GM18861 (cell line): ENCODE data around the gene TRAK2.
"Not testable (repeated sequence)": the region's sequence is repeated elsewhere in the genome, so short reads cannot be mapped to it uniquely, and the experiment has no call there.

ENCODE experiments used
- ATAC-seq: cut with Tn5 transposase; IDR thresholded peaks from one replicate; pipeline ENCODE4 v1.9.1; 2021; ENCODE audit not compliant: unreplicated experiment

TRAK2 gene, protein sequence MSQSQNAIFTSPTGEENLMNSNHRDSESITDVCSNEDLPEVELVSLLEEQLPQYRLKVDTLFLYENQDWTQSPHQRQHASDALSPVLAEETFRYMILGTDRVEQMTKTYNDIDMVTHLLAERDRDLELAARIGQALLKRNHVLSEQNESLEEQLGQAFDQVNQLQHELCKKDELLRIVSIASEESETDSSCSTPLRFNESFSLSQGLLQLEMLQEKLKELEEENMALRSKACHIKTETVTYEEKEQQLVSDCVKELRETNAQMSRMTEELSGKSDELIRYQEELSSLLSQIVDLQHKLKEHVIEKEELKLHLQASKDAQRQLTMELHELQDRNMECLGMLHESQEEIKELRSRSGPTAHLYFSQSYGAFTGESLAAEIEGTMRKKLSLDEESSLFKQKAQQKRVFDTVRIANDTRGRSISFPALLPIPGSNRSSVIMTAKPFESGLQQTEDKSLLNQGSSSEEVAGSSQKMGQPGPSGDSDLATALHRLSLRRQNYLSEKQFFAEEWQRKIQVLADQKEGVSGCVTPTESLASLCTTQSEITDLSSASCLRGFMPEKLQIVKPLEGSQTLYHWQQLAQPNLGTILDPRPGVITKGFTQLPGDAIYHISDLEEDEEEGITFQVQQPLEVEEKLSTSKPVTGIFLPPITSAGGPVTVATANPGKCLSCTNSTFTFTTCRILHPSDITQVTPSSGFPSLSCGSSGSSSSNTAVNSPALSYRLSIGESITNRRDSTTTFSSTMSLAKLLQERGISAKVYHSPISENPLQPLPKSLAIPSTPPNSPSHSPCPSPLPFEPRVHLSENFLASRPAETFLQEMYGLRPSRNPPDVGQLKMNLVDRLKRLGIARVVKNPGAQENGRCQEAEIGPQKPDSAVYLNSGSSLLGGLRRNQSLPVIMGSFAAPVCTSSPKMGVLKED

DNA sequence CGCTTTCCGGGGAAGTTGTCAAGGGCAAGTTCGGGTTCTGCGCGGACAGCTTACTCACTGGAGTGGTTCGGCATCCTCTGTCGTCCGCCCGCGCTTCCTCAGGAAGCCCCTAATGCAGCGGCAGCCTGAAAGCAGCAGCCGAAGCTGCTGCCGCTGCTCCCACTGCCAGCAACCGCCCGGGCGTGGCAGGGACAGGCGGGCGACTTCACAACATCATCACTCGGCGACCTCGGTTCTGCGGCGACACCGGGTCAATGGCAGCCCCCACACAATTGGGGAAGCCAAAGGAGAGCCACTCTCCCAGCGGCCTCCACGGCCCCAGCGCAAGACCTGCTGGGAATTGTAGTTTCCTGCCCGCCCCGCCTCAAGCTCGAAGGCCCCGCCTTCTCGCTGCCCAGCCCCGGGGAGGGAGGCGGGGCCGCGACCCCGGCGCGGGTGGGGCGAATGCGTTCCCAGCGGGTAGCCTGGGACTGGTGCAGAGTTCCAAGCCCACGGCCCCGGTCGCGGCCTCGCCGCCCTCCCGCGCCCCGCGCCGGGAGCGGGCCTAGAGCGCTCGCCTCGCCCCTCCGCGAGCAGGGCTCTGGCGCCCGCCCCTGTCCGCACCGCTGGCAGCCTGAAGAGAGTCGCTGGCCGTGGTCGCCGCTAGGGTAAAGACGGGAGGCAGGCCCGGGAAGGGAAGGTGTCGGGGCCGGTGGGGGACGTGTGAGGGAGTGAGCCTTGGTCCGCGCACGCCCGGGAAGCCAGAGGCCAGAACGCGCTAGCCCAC is at the start of gene TRAK2, which contains the start of gene STRADB:
TSS of gene TRAK2 (minus strand) at position 167 of the 766 bp plus-strand sequence. CDS start 30,951 bp downstream, outside the sequence.
TSS of gene STRADB (plus strand) at position 449 of the 766 bp plus-strand sequence. CDS start 3,101 bp downstream, outside the sequence.
- peak; percentile 86 for ATAC-seq

DNA sequence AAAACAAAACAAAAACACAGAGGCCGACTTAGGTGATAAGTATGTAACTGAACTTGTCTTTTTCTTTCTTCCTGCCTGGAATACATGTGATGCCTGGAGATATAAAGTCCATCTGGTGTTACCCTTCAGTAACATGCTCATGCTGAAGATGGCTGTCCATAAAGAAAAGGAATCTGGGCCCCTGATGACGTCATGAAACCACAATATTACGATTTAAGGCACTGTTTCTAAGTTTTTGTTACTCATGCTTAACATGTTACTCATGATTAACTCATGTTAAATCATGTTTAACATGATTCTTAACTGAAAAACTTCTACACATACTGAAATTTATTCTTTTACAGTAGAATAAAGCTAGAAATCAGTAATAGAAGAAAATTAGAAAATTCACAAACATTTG is 49.3 kb upstream of the TRAK2 start:
- ATAC-seq = no peak

DNA sequence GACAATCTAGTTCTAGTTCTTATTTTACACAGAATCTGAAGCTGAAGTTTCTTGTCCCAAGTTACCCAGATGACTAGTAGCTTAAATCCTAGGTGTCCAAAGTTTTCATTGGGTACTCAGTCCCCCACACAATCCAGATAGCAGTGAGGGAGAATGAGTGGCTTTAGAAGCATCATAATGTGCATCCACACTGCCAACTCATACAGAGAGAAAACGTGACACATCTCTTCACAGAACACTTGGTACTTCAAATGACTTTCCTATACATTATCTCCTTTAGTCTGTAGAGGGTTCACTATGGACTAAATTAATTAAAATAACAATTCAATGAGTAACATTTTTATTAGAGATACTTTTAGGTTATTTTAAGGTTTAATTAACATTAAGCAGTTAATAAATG is 45.5 kb upstream of the TRAK2 start:
- no peak for ATAC-seq

DNA sequence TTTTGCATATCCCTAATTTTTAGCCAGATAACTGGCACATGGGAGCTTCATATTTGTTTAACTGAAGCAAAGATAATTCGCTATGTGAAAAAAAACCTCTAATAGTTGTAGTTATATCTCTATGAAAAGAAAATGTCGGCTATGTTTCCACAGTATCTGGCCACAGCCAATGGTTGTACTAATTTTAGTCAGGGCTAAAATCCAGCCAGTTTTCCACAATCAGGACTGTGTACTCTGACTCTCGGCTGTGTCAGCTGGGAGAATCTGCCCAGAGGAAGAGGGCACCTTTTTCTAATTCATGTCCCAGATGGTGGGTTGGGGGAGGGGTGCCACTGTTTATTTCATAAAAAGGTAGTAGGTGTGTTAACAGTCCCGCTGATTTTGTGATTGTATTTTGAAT is 39.0 kb upstream of the TRAK2 start:
- ATAC-seq = no peak

DNA sequence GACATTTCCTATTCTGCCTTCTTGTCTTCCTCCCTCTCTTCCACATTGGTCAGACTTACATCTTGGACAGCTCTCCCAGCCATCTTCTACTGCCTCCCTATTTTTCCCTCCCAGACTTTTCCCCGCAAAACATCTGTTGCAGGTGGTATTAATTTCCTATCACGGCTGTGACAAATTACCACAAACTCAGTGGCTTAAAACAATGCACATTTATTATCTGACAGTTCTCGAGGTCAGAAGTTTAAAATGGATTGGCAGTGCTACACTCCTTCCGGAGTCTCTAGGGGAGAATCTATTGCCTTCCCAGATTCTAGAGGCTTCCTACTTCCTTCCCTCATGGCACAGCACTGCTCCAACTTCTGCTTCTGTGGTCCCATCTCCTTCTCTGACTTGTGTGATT is 33.5 kb upstream of the TRAK2 start:
- no peak for ATAC-seq

DNA sequence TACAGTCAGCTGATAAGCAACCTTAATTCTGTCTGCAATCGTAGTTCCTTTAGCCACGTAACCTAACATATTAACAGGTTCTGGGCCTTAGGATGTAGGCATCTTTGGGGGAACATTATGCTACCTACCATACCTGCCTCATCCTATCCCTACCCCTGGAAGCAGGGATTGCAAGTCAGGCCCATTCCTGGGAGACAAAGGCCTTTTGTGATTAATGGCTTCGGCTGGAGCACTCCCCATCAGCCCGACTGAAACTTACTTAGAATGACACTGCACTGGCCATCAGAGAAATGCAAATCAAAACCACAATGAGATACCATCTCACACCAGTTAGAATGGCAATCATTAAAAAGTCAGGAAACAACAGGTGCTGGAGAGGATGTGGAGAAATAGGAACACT is 32.5 kb upstream of the TRAK2 start:
- ATAC-seq = not testable (repeated sequence)

DNA sequence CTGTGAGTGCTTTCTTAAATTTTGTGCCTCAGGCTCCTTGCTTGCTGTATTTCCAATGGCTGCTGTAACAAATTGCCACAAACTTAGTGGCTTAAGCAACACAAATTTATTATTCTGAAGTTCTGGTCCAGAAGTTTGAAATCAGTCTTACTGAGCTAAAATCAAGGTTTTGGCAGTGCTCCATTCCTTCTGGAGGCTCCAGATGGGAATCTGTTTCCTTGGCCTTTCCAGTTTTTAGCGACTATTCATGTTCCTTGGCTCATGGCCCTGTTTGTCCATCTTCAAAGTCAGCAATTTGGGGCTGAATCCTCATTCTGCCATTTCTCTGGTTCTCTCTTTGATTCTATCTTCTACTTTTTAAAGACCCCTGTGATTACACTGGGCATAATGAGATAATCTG is 32.1 kb upstream of the TRAK2 start:
- no peak for ATAC-seq

DNA sequence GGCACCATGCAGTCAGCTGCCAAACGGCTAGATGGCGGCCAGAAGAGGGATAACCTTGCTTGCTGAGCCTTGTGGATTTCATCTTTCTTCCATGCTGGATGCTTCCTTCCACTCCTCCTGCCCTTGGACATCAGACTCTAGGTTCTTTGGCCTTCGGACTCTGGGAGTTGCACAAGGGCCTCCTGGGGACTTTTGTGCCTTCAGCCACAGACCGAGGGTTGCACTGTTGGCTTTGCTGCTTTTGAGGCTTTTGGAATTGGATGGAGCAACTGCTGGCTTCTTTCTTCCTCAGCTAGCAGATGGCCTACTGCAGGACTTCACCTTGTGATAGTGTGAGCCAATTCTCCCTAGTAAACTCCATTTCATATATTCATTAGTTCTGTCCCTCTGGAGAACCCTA is 31.3 kb upstream of the TRAK2 start:
- ATAC-seq = no peak

DNA sequence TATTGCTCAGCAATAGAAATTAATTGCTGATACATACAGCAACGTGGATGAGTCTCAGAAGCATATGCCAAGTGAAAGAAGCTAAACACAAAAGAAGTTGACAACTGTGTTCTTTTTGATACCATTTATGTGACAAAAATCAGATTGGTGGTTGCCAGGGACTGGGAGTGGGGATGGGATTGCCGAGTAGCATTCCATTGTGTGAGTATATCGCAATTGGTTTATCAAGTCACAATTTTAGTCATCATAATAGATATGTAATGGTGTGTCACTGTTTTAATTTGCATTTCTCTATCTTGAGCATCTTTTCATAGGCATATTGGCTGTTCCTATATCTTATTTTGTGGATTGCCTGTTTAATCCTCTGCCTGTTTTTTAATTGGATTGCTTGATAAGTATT is 21.2 kb upstream of the TRAK2 start:
- ATAC-seq = no peak

DNA sequence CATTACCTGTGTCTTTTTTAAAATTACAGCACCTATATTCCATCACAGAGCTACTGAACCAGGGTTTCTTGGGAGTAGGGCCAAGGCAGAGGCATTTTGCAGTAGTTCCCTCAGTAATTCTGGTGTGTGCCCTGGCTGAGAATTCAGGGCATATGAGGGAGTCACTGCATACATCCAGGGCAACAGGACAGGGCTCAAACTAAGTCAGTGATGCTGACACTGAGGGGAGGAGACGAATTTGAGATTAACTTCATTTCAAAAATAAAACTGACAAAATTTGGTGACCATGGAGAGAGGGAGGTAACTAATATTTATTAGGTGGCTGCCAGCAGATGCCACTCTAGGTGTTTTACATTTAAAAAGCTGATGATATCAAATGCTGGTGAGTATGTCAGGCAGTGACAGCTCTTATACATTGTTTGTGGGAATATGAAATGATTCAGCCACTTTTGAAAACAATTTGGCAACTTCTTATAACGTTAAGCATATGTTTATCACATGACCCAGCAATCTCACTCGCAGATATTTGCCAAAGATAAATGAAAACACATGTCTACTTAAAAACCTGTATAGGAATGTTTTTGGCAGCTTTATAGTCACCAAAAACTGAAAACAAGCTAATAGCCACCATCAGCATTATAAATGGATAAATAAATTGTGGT is 20.6 kb upstream of the TRAK2 start:
- no peak for ATAC-seq

DNA sequence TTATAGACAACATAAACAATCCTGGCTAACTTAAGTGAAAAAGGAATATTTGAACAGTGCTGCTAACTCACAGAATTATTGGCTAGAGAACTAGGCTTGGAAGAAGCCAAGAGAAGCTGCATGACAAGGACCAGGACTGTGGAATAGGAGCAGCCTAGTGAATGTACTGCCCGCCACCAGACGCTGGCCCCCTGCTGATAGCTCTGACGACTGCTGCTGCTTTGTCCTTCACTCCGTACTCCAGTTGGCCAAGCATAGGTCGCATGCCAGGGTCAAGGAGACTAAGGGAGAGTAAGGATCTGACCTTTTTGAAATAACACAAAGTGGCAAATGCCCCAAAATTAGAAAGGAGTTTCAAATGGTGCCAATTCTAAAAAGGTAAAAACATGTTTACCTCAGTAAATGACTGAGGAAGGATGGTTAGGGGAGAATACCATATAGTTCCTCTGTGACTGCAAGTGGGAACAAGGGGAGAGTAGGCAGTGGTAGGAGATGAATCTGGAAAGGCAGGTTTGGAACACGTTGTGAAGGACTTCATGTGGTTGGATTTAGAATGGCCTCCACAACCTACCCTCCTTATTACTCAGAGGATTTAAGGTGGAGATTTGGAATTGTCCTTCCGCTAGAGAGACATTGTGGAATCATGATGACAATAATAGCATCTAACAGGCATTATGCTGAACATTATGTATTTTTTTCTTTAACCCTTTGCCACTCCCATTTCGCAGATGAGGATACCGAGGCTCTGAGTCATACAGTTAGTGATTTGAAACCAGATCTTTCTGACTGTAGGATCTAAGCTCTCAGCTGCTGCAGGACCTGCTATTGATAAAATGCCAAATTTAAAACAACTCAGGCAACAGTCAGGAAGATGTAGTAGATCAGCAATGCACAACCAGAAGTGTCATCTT is 19.8 kb upstream of the TRAK2 start:
- no peak for ATAC-seq

DNA sequence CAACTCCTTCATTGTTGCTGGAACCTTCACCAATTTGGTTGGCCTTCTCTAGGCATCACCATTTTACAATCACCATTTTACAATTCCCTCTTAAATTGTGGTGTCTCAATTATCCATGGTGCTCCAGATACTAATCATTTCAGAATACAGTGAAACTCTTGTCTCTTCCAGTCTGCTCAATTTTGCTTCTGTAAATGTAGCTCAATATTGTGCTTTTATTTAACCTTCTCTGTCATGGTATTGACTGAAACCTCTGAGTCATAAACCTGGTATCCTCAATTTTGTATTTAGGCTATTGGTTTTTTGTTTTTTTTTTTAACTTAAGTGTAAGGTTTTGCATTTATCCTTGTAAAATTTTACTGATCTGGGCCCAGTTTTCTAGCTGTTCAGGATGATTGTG is 16.4 kb upstream of the TRAK2 start:
- no peak for ATAC-seq

DNA sequence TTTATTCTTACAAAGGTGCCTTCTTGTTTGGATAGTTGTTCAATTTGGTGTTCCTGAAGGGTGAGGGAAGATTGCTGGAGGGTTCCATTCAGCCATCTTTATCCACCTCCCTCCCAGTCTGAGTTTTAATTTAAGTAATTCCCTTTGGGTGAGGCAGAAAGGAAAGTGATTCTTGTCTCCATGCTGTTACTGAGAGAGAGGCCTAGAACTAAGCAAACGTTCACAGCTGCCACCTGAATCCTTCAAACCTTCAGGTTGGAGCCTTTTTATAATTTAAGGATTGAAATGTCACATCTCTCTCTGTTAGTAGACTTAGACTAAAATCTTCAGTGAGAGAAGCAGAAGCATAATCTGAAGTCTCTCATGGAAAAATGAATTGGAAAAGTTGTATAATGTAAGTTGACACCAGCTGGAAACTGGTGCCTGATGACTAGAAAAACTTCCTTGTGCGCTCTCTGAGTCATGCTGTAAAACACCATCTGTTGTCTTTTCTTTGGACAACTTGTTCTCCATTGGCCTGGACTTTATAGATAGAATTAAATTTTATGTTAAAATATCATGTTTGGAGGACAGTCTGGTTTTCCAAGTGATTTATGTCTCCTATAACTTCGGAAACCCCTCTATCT is 14.9 kb upstream of the TRAK2 start:
- no peak for ATAC-seq

DNA sequence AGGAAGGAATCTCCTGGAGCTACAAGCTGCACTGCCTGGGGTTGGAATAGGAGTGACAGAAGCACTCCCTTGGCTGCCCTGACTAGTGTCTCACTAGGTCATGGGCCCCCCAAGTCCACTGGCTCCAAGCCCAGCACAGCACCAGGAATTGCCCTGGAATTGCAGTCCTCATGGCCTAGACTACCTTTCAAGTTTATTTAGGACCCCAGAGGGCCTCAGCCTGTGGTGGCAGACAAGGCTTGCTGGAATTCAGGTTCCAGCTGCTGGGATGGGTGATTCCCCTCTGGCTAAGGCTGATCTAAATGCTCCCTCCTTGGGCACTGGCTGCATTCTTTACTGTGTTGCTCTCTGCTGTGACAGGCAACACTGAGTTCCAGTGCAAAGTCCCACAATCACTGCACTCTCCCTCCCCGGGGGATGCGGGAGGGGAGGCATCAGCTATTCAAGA is 14.3 kb upstream of the TRAK2 start:
- ATAC-seq = no peak

DNA sequence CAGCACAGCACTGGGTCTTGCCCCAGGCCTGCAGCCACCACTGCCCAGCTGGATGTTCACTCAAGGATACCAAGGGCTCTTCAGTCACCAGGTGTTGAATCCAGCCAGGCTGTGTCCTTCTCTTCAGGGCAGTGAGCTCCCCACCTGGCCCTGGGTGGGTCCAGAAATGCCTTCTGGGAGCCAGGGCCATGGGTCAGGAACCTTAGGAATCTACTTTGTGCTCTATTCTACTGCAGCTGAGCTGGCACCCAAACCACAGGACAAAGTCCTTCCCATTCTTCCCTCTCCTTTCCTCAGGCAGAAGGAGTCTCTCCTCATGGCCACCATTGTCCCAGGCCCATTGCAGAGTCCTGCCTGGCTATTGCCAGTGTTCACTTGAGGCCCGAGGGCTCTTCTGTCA is 13.3 kb upstream of the TRAK2 start:
- ATAC-seq = no peak

DNA sequence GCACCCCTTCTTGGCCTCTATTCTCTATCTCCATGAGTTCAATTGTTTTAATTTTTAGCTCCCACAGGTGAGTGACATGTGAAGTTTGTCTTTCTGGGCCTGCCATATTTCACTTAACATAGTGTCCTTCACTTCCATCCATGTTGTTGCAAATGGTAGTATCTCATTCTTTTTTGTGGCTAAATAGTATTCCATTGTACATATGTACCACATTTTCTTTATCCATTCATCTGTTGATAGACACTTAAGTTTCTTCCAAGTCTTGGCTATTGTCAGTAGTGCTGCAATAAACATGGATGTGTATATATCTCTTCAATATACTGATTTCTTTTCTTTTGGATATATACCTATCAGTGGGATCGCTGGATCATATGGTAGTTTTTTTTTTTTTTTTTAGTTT is 9.3 kb upstream of the TRAK2 start:
- no peak for ATAC-seq

DNA sequence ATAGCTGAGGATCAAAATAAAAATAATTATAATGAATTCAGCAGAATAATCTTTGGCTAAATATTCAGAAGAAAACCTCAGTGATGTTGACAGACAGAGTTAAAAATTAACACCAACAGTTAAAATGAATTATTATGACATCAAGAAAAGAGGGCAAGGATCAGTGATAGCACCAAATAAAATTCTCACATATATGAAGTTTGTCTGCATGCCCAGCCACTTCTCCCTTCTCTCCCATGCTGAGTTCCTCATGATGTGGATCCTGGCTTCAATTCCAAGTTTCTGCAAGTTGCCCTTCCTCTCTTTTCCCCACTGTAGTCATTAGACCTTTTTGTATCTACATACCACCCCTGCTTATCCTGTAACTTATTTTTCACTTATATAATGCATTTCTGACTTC is 7.1 kb upstream of the TRAK2 start:
- no peak for ATAC-seq

DNA sequence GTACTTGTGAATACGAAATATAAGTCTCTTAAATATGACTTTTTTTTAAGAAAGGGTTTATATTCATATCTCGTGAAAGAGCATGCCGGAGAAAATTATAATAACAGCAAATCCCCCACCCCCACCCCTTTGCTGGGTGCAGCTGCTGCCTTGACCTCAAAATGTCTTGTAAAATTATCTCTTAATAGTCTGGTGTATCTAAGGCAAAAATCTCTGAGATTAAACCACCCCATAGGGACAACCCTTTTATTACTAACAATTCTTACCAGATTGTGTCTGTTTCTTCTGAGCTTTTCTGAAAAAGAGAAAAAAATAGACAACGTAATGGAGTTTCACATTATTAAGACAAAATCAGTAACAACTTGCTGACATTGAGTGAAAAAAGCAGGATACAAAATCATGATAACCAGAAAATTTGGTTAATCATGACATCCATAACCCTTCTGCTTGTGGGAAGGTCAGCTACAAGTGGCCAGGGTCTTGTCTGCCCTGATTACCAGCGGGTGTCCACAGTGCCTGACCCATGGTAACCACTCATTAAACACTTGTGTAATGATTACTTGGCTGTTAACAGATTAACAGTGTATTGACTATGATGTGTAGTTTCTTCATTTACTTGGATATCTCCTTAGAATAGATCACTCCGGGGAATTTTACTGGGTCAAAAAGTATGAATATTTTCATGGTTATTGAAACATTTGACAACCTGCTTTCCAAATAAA is 1.8 kb upstream of the TRAK2 start:
- no peak for ATAC-seq
